Cardiac muscle cell (in vitro differentiated cells and primary cell): Measurements from ENCODE around the gene NKD2. TPM values are rescaled to one million over a fixed set of nuclear protein-coding genes. Genes with fewer than 3 reads are reported as not detected.

ENCODE experiments used
- DNase-seq, 2 donors: peaks; one replicate each; pipeline versions ENCODE4 v3.0.0 to v3.0.0-alpha.2; 2010 to 2017; ENCODE audit warnings: low read depth in 1 of 2, low spot score in 1 of 2
- H3K27ac ChIP-seq: fragments of 200-600 bp; sonication (generic); 2 replicates; pipeline ENCODE4 v1.5.1; 2016
- H3K27me3 ChIP-seq: fragments of 200-600 bp; sonication (generic); 2 replicates; pipeline ENCODE4 v1.6.0; 2016; ENCODE audit warnings: control low read depth
- H3K36me3 ChIP-seq: fragments of 200-600 bp; sonication (generic); 2 replicates; pipeline ENCODE4 v1.5.1; 2016; ENCODE audit warnings: control low read depth
- H3K4me1 ChIP-seq: fragments of 200-600 bp; sonication (generic); 2 replicates; pipeline ENCODE4 v1.8.1; 2017; ENCODE audit warnings: low read depth, mild to moderate bottlenecking, mixed run types
- H3K4me3 ChIP-seq: fragments of 200-600 bp; sonication (generic); 2 replicates; pipeline ENCODE4 v1.5.1; 2016; ENCODE audit warnings: mild to moderate bottlenecking
- H3K9me3 ChIP-seq: fragments of 200-600 bp; sonication (generic); 2 replicates; pipeline ENCODE4 v1.5.1; 2017; ENCODE audit warnings: low read depth, mild to moderate bottlenecking, control low read depth
- CTCF ChIP-seq: IDR thresholded peaks from 2 replicates; pipeline ENCODE4 v1.5.1; 2012; ENCODE audit warnings: low read depth, mild to moderate bottlenecking, low read length
- polyA plus RNA-seq: library from polyadenylated mRNA; unstranded; fragments of >200 nt; fragmentation: Nextera tagmentation; extraction: Ambion mirVana; gene quantifications from 2 replicates; pipeline ENCODE4 v1.2.1, GENCODE V29; 2016
- total RNA-seq: library from RNA; depleted of rRNA; stranded (reverse); fragments of >200 nt; gene quantifications from 2 replicates; pipeline ENCODE4 v1.2.3, GENCODE V29; 2016

NKD2 gene
- total and polyA plus RNA-seq, 2 experiments from 2014 or later = 3.4 to 3.9 TPM

- Histone ChIP-seq H3K4me1 (peaks cover 3% of the 10 kb centered on the region), H3K9me3 (no peaks in the 10 kb centered on the region), H3K27ac (no peak overlapping the region), H3K27me3 (no peaks in the 10 kb centered on the region), H3K4me3 (no peak overlapping the region), H3K36me3 (no peaks in the 10 kb centered on the region)
- no peak for DNase-seq
- no peak for TF ChIP-seq CTCF
These were observed 16.9 kb upstream of the NKD2 start for GRCh38 chr5:991472-992267.

DNA sequence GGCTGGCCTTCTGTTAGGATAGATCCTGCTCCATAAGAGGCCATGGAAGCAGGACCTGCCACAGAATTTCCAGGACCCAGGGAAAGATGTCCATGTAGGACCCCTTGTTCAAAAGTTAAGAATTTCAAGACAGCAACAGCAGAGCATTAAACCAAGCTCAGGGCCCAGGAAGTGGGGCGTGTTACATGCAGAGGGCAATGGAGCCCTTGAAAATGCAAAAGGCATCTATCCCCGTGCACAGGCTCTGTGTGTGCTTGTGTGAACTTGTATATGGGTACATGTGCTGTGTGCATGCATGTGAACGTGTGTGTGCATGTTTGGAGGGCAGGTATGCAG lies 14.4 kb upstream of the NKD2 start:
- Histone ChIP-seq H3K27ac (no peak overlapping the region), H3K27me3 (no peaks in the 10 kb centered on the region), H3K4me3 (no peak overlapping the region), H3K4me1 (peaks cover 9% of the 10 kb centered on the region), H3K36me3 (no peaks in the 10 kb centered on the region), H3K9me3 (no peaks in the 10 kb centered on the region)
- TF ChIP-seq CTCF = no peak
- DNase-seq = no peak

DNA sequence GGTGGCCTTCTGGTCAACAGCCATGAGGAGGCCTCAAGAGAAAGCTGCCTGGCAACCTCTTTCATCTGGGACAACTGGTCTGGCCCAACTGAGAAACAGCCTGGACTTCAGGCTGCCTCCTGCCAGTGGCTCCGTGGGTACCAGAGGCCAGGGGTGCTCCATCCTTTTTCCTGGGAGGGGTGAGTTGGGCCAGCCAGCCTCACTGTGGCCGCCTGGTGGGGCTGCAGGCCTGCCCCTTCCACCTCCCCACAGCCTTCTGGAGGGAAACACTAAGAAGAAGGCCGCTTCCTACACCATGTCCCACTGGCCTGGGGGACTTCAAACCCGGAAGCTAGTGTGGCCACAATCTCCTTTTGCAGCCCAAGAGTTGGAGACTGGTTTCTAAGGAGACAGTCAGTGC lies 13.8 kb upstream of the NKD2 start:
- no peak for DNase-seq
- no peaks in the 10 kb centered on the region for H3K36me3 ChIP-seq
- H3K9me3 ChIP-seq = no peaks in the 10 kb centered on the region
- peaks cover 9% of the 10 kb centered on the region for H3K4me1 ChIP-seq
- TF ChIP-seq CTCF = no peak
- no peak overlapping the region for H3K27ac ChIP-seq
- no peak overlapping the region for H3K4me3 ChIP-seq
- no peaks in the 10 kb centered on the region for H3K27me3 ChIP-seq

DNA sequence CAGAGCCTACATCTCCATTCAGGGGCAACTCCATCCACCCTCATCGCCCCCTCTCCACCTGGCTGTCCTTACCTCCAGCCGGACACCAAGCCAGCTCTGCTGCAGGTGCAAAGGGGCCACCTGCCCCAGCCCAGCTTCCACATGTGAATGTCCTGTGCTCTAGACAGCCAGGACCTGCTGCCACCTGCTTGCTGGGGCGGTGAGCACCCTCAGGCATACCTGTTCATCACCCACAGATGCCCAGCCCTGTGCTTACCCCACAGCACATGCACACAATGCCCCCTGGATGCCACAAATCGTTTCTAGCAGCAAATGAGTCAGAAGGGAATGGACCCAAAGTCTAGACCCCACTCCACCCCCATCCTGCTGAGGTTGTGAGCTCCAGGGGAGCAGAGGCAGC lies 13.3 kb upstream of the NKD2 start:
- H3K4me3 ChIP-seq = no peak overlapping the region
- no peak for DNase-seq
- peaks cover 9% of the 10 kb centered on the region for H3K4me1 ChIP-seq
- H3K36me3 ChIP-seq = no peaks in the 10 kb centered on the region
- no peak overlapping the region for H3K27ac ChIP-seq
- no peaks in the 10 kb centered on the region for H3K9me3 ChIP-seq
- H3K27me3 ChIP-seq = no peaks in the 10 kb centered on the region
- no peak for TF ChIP-seq CTCF

GRCh38 chr5:997001-997474 lies 11.6 kb upstream of the NKD2 start:
- Histone ChIP-seq H3K27me3 (no peaks in the 10 kb centered on the region), H3K4me1 (peaks cover 9% of the 10 kb centered on the region), H3K27ac (peak overlapping the region; percentile 0), H3K4me3 (no peak overlapping the region), H3K36me3 (no peaks in the 10 kb centered on the region), H3K9me3 (no peaks in the 10 kb centered on the region)
- no peak for TF ChIP-seq CTCF
- peak; percentile 52 to 73 for DNase-seq
